Heart left ventricle (tissue), 16 donors: ENCODE measurements around the gene TLCD3A. TPM values are rescaled to one million over a fixed set of nuclear protein-coding genes. Genes with fewer than 3 reads are reported as not detected.
A peak's percentile ranks its signal among the peaks of the same experiment; 100 is the strongest.
"Not testable (repeated sequence)": the region's sequence is repeated elsewhere in the genome, so short reads cannot be mapped to it uniquely, and the experiment has no call there.

Experiments
- ATAC-seq, 4 donors: fragments of 200-7000 bp; cut with Tn5 transposase; one replicate each; pipeline ENCODE4 v1.9.1; 2020 to 2022; ENCODE audit warnings: moderate library complexity in 4 of 4, mild to moderate bottlenecking in 3 of 4, moderate number of reproducible peaks in 1 of 4
- DNase-seq, 5 donors: peaks; one replicate each; pipeline ENCODE4 v3.0.0-alpha.2; 2020
- H3K27ac ChIP-seq, 12 donors: fragments of 200-600 bp; sonication (generic) in 4 of 12; one replicate each; pipeline versions ENCODE4 v1.5.0 to v1.8.0; 2016 to 2022; ENCODE audit warnings: mild to moderate bottlenecking in 2 of 12
- H3K27me3 ChIP-seq, 9 donors: fragments of 200-600 bp; sonication (generic) in 2 of 9; one replicate each; pipeline versions ENCODE4 v1.5.1 to v1.8.0; 2016 to 2022; ENCODE audit warnings: mild to moderate bottlenecking in 3 of 9
- H3K36me3 ChIP-seq, 9 donors: fragments of 200-600 bp; sonication (generic) in 2 of 9; one replicate each; pipeline versions ENCODE4 v1.5.0 to v1.8.0; 2018 to 2022; ENCODE audit warnings: mild to moderate bottlenecking in 2 of 9
- H3K4me1 ChIP-seq, 12 donors: fragments of 200-600 bp; sonication (generic) in 4 of 12; one replicate each; pipeline versions ENCODE4 v1.5.0 to v1.8.0; 2016 to 2022; ENCODE audit warnings: mild to moderate bottlenecking in 3 of 12
- H3K4me3 ChIP-seq, 12 donors: fragments of 200-600 bp; sonication (generic) in 4 of 12; one replicate each; pipeline versions ENCODE4 v1.5.0 to v1.8.0; 2017 to 2022; ENCODE audit warnings: mild to moderate bottlenecking in 9 of 12, moderate library complexity in 4 of 12
- H3K9me3 ChIP-seq, 12 donors: fragments of 200-600 bp; sonication (generic) in 4 of 12; one replicate each; pipeline versions ENCODE4 v1.5.0 to v1.8.0; 2016 to 2022; ENCODE audit warnings: mild to moderate bottlenecking in 1 of 12
- CTCF ChIP-seq, 12 donors: fragments of 200-600 bp; sonication (generic) in 4 of 12; IDR thresholded peaks; one replicate each; pipeline versions ENCODE4 v1.5.0 to v1.8.0; 2018 to 2022; ENCODE audit warnings: antibody characterized with exemption in 12 of 12, mild to moderate bottlenecking in 5 of 12
- POLR2A ChIP-seq, 2 donors: fragments of 450-650 bp; IDR thresholded peaks; one replicate each; pipeline ENCODE4 v1.6.1; 2017; ENCODE audit warnings: antibody characterized with exemption in 2 of 2, mild to moderate bottlenecking in 2 of 2, moderate library complexity in 2 of 2
- WGBS, 4 donors: extraction: QIAGEN DNeasy Blood & Tissue Kit in 2 of 4; methylation state at CpG; one replicate each; pipeline versions ENCODE4 v1.1.5 to v1.1.7; 2013 to 2018; 5-methylcytosine and 5-hydroxymethylcytosine counted together
- intact Hi-C, 10 donors: fragments of 100-400 bp; cut with DNase I; formaldehyde crosslinking; loops; one replicate each; pipeline versions ENCODE4 v1.11.1 to v1.14.2; 2022
- polyA plus RNA-seq, 2 donors: library from polyadenylated mRNA; stranded (reverse); fragments of 200-250 nt; gene quantifications; one replicate each; pipeline ENCODE4 v1.2.3, GENCODE V29; 2013
- total RNA-seq, 9 donors: library from RNA; depleted of rRNA in 2 of 9; stranded (reverse); fragments of >200 nt in 2 of 9; fragmentation: NEBNext Ultra II Directional in 3 of 9; extraction: Animal tissue kit (Norgen Biotek cat#: 25700) in 3 of 9; gene quantifications; one replicate each; pipeline versions ENCODE4 v1.1.0 to v1.2.4, GENCODE V29; 2016 to 2023
- donor health status: ischemic (EF 13 %, LVEDD 7.1; RV severe dilation, severe dysfunction).
- donor health status: healthy with polysubstance abuse.
- donor health status: DM: no; HTN: yes; CAD: no.
- donor health status: DM: no; HTN: no; CAD: no.
- donor health status: ischemic (EF 25% LVEDD 6.9; RV normal size, moderate dysfunction).
- donor health status: ischemic (EF 25% LVEDD 5.7; RV mildly dilated, moderate dysfunction).
- donor health status: healthy.
- donor health status: DM: yes; HTN: yes; CAD: no.
- donor health status: ischemic (EF 35%, LVEDD 5.7; RV mildly dilated, moderate dysfunction).
- donor health status: nonischemic (EF 11% LVEDD 7.7; RV severe dilation, severe dysfunction).
- donor health status: DM: yes; HTN: yes; CAD: no.
- donor health status: PGD.
- donor health status: ischemic (EF 29% LVEDD 5.4; RV normal size, mild dysfunction).
- donor health status: nonischemic (EF 23%, LVEDD 6.1; RV moderate dilation, normal function).

Gene TLCD3A
- total and polyA plus RNA-seq, 11 donors = 0.76 to 4.7 (median 2.9) TPM

- Histone ChIP-seq H3K27ac (peak overlapping the region; percentile 40 to 90 (median 81)), H3K36me3 (peaks cover 0 to 20% (median 12%) of the 10 kb centered on the region in 9 donors), H3K27me3 (no peaks in the 10 kb centered on the region), H3K4me1 (peaks cover 0 to 28% (median 13%) of the 10 kb centered on the region in 12 donors), H3K4me3 (peak overlapping the region; percentile 61 to 94 (median 79)), H3K9me3 (no peaks in the 10 kb centered on the region)
- DNase-seq = peak; percentile 66 to 85 (median 79)
- TF ChIP-seq POLR2A (IDR thresholded peaks at IDR 0.05) (no peak), CTCF (IDR thresholded peaks at IDR 0.05) (no peak)
- intact Hi-C loops = loop anchor here in 1 of 10 donors (2.0 kb wide), 1 partner anchor 38 kb away; the partner anchor contains the start of gene VPS53
- WGBS, 4 donors = 20 to 56% (median 33%) methylated on average over 26 to 43 of the region's 43 CpGs
- peak; percentile 43 to 75 (median 68) for ATAC-seq
These were observed 20.3 kb downstream of the TLCD3A start for GRCh38 chr17:752620-753219.

- Histone ChIP-seq H3K9me3 (no peaks in the 10 kb centered on the region), H3K27me3 (no peaks in the 10 kb centered on the region), H3K27ac (peak overlapping the region in 1 of 12 donors; percentile 22), H3K4me1 (peaks cover 0 to 28% (median 13%) of the 10 kb centered on the region in 12 donors), H3K4me3 (no peak overlapping the region), H3K36me3 (peaks cover 0 to 20% (median 15%) of the 10 kb centered on the region in 9 donors)
- no peak for ATAC-seq
- TF ChIP-seq CTCF (IDR thresholded peaks at IDR 0.05) (no peak), POLR2A (IDR thresholded peaks at IDR 0.05) (no peak)
- intact Hi-C loops = loop anchor here in 1 of 10 donors (2.0 kb wide), 1 partner anchor 39 kb away; the partner anchor contains the start of gene VPS53
- 83 to 92% (median 87%) methylated on average over 13 of the region's 13 CpGs for WGBS, 4 donors
- no peak for DNase-seq
These were observed 21.0 kb downstream of the TLCD3A start for GRCh38 chr17:753418-753817.

GRCh38 chr17:755319-755961 lies 23.0 kb downstream of the TLCD3A start:
- Histone ChIP-seq H3K4me1 (peaks cover 0 to 27% (median 13%) of the 10 kb centered on the region in 12 donors), H3K27ac (peak overlapping the region in 9 of 12 donors; percentile 1 to 81 (median 55)), H3K36me3 (peaks cover 0 to 40% (median 29%) of the 10 kb centered on the region in 9 donors)
- H3K4me3 ChIP-seq, intact Hi-C loops, H3K27me3 ChIP-seq, DNase-seq, ATAC-seq, H3K9me3 ChIP-seq: not testable (repeated sequence)
- 87 to 94% (median 92%) methylated on average over 9 of the region's 9 CpGs for WGBS, 4 donors

- DNase-seq, H3K27me3 ChIP-seq, H3K4me3 ChIP-seq, intact Hi-C loops, H3K9me3 ChIP-seq, ATAC-seq: not testable (repeated sequence)
- Histone ChIP-seq H3K27ac (peak overlapping the region in 9 of 12 donors; percentile 1 to 81 (median 55)), H3K36me3 (peaks cover 0 to 46% (median 36%) of the 10 kb centered on the region in 9 donors), H3K4me1 (peaks cover 0 to 24% (median 6%) of the 10 kb centered on the region in 12 donors)
- WGBS, 4 donors = 42 to 55% (median 50%) methylated on average over 15 of the region's 15 CpGs
These were observed 23.7 kb downstream of the TLCD3A start for GRCh38 chr17:756010-756567.

- no peak for DNase-seq
- Histone ChIP-seq H3K9me3 (no peaks in the 10 kb centered on the region), H3K4me3 (no peak overlapping the region), H3K4me1 (peaks cover 0 to 23% (median 0%) of the 10 kb centered on the region in 12 donors), H3K27ac (peak overlapping the region in 11 of 12 donors; percentile 40 to 84 (median 69)), H3K36me3 (peaks cover 0 to 79% (median 71%) of the 10 kb centered on the region in 9 donors), H3K27me3 (no peaks in the 10 kb centered on the region)
- peak in 2 of 4 donors; percentile 4 to 23 for ATAC-seq
- WGBS, 4 donors = 66 to 80% (median 72%) methylated on average over 5 of the region's 5 CpGs
- intact Hi-C loops = no loop called here
- TF ChIP-seq CTCF (IDR thresholded peaks at IDR 0.05) = no peak
- no peak for TF ChIP-seq POLR2A (IDR thresholded peaks at IDR 0.05)
These were observed 27.6 kb downstream of the TLCD3A start for GRCh38 chr17:759964-760363.
